Mesodermal cell (in vitro differentiated cells): ENCODE measurements around the gene PITRM1.

Source experiments
- H3K27ac ChIP-seq: 2 replicates; pipeline ENCODE4 v1.7.0; 2013; ENCODE audit warnings: mild to moderate bottlenecking, low read depth, low read length, moderate library complexity; ENCODE audit not compliant: severe bottlenecking
- H3K36me3 ChIP-seq: 2 replicates; pipeline ENCODE4 v1.7.1; 2013; ENCODE audit warnings: mild to moderate bottlenecking, low read length, moderate library complexity; ENCODE audit not compliant: control insufficient read depth, insufficient read depth
- H3K4me1 ChIP-seq: one replicate; pipeline ENCODE4 v1.7.1; 2013; ENCODE audit warnings: mild to moderate bottlenecking, low read length; ENCODE audit not compliant: insufficient read depth, control insufficient read depth, poor library complexity, severe bottlenecking
- H3K4me3 ChIP-seq: 2 replicates; pipeline ENCODE4 v1.7.0; 2013; ENCODE audit warnings: low read length, control low read depth, mild to moderate bottlenecking; ENCODE audit not compliant: insufficient read depth, poor library complexity, severe bottlenecking; ENCODE audit errors: extremely low read depth
- H3K9me3 ChIP-seq: 2 replicates; pipeline ENCODE4 v1.7.1; 2013; ENCODE audit warnings: mild to moderate bottlenecking, low read length, moderate library complexity; ENCODE audit not compliant: control insufficient read depth
- WGBS, 2 experiments: methylation state at CpG; one replicate each; pipeline ENCODE4 v1.1.5; 2013; ENCODE audit warnings: missing lambda C conversion rate in 2 of 2; ENCODE audit not compliant: insufficient coverage in 2 of 2; 5-methylcytosine and 5-hydroxymethylcytosine counted together

Gene PITRM1

GRCh38 chr10:3165196-3165595, 7.4 kb downstream of the PITRM1 start:
- Histone ChIP-seq H3K9me3 (no peaks in the 10 kb centered on the region), H3K27ac (no peak overlapping the region), H3K36me3 (peaks cover 89% of the 10 kb centered on the region), H3K4me1 (no peaks in the 10 kb centered on the region), H3K4me3 (no peak overlapping the region)
- 80 to 100% methylated on average over 1 to 2 of the region's 9 CpGs for WGBS, 2 experiments

GRCh38 chr10:3163879-3164278, 8.7 kb downstream of the PITRM1 start:
- Histone ChIP-seq H3K36me3 (peaks cover 89% of the 10 kb centered on the region), H3K27ac (no peak overlapping the region), H3K4me3 (no peak overlapping the region), H3K4me1 (no peaks in the 10 kb centered on the region), H3K9me3 (no peaks in the 10 kb centered on the region)
- 90 to 95% methylated on average over 4 of the region's 9 CpGs for WGBS, 2 experiments

GRCh38 chr10:3162533-3162932, 10.0 kb downstream of the PITRM1 start:
- Histone ChIP-seq H3K27ac (no peak overlapping the region), H3K4me1 (no peaks in the 10 kb centered on the region), H3K4me3 (no peak overlapping the region), H3K36me3 (peaks cover 90% of the 10 kb centered on the region), H3K9me3 (no peaks in the 10 kb centered on the region)
- WGBS, 2 experiments, result 90 to 97% methylated on average over 8 to 9 of the region's 9 CpGs

- H3K4me3 ChIP-seq, result no peak overlapping the region
- peaks cover 80% of the 10 kb centered on the region for H3K36me3 ChIP-seq
- H3K9me3 ChIP-seq, result no peaks in the 10 kb centered on the region
- H3K4me1 ChIP-seq, result no peaks in the 10 kb centered on the region
- no peak overlapping the region for H3K27ac ChIP-seq
- WGBS, 2 experiments, result 91 to 100% methylated on average over 4 to 5 of the region's 10 CpGs
Measured at GRCh38 chr10:3159152-3159551, 13.4 kb downstream of the PITRM1 start.

DNA sequence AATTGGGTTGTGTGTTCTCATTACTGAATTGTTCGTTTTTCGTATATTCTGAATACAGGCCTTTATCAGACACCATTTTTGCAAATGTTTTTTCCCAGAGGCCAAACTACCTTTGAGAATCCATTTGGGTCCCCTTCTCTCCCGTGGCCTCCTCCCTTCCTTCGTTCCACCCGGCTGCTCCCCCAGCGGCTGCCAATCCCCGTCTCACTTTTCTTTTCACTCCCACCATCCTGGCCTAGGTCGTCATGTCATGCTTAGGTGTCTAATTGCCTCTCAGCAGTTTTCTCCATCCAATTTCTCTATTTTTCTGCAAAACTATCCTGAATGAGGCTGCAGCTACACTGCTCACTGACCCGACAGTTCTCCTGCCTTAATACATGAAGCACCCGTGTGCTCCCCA, 17.9 kb downstream of the PITRM1 start:
- Histone ChIP-seq H3K4me1 (no peaks in the 10 kb centered on the region), H3K27ac (no peak overlapping the region), H3K4me3 (no peak overlapping the region), H3K9me3 (no peaks in the 10 kb centered on the region), H3K36me3 (peaks cover 82% of the 10 kb centered on the region)
- 90 to 95% methylated on average over 8 of the region's 10 CpGs for WGBS, 2 experiments

GRCh38 chr10:3152566-3152935, 20.0 kb downstream of the PITRM1 start:
- 86 to 87% methylated on average over 9 of the region's 9 CpGs for WGBS, 2 experiments
- H3K36me3 ChIP-seq, result peaks cover 82% of the 10 kb centered on the region
- H3K27ac ChIP-seq, result no peak overlapping the region
- no peak overlapping the region for H3K4me3 ChIP-seq
- H3K4me1 ChIP-seq, result no peaks in the 10 kb centered on the region
- H3K9me3 ChIP-seq, result no peaks in the 10 kb centered on the region

GRCh38 chr10:3151889-3152565, 20.6 kb downstream of the PITRM1 start:
- Histone ChIP-seq H3K4me1 (no peaks in the 10 kb centered on the region), H3K9me3 (no peaks in the 10 kb centered on the region), H3K4me3 (no peak overlapping the region), H3K36me3 (peaks cover 82% of the 10 kb centered on the region), H3K27ac (no peak overlapping the region)
- WGBS, 2 experiments, result 96 to 98% methylated on average over 10 to 11 of the region's 13 CpGs

DNA sequence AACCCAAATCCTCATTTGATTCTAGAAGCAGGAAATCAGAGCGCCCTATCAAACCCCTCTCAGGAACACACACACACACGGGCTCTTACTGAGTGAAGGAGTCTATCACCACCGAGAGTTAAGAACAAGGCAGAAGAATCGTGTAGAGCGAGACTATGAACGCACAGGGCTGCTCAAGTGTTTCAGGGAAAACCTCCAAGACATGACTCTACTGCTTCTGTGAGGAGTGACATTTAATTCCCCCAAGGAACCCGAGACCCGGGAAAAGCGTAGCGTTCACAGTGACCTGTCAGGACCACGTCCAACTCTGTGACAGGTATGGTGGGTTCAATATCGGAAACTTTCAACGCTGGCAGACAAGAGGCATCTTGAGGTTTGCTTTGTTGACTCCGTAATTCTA, 21.6 kb downstream of the PITRM1 start:
- WGBS, 2 experiments, result 92 to 96% methylated on average over 11 to 14 of the region's 14 CpGs

DNA sequence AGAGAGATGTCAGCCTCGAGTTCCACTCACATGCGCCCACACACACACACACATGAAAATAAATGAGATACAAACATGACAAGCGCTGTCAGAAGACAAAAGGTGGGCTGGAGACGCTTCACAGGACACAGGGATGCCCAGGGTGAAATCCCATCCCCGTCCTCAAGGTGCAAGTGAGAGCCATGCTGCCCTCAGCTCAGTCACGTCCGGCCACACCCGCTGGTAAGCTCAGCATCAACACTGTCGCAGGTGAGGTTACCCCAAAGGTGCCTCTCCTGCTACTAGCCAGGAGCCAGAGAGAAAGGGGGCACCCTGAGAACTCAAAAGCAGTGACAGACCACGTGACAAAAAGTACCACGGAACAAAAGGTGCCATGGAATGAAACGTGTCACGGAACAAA, 22.2 kb downstream of the PITRM1 start:
- WGBS, 2 experiments, result 89 to 96% methylated on average over 10 to 13 of the region's 13 CpGs
- Histone ChIP-seq H3K9me3 (no peaks in the 10 kb centered on the region), H3K36me3 (peaks cover 88% of the 10 kb centered on the region), H3K27ac (no peak overlapping the region), H3K4me3 (no peak overlapping the region), H3K4me1 (no peaks in the 10 kb centered on the region)

More for the DNA sequence above, 21.6 kb downstream of the PITRM1 start:
- H3K36me3 ChIP-seq, result peaks cover 86% of the 10 kb centered on the region
- no peaks in the 10 kb centered on the region for H3K9me3 ChIP-seq
- no peak overlapping the region for H3K27ac ChIP-seq
- H3K4me3 ChIP-seq, result no peak overlapping the region
- H3K4me1 ChIP-seq, result no peaks in the 10 kb centered on the region

DNA sequence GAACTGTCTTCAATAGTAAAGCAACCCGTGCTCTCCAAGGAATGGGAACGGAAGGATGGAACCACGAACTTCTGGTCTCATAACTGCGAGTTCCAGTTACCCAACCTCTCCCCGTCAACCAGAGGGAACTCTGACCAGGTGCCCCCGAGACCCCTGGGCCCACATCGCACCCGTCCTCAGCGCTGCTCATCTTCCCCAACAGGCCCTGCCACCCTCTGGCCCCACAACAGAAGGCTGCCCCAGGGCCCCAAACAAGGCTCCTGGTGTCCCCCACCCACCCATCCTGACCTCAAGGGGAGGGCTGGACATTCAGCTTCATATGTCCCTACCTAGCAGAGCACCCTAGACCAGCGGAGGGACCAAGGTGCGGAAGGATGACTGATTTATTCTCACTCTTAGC, 22.7 kb downstream of the PITRM1 start:
- Histone ChIP-seq H3K9me3 (no peaks in the 10 kb centered on the region), H3K4me3 (no peak overlapping the region), H3K36me3 (peaks cover 88% of the 10 kb centered on the region), H3K27ac (no peak overlapping the region), H3K4me1 (no peaks in the 10 kb centered on the region)
- 82 to 100% methylated on average over 1 to 6 of the region's 11 CpGs for WGBS, 2 experiments

- WGBS, 2 experiments, result 92 to 93% methylated on average over 4 to 6 of the region's 9 CpGs
Measured at GRCh38 chr10:3148994-3149393, 23.6 kb downstream of the PITRM1 start.

More at GRCh38 chr10:3148994-3149393, 23.6 kb downstream of the PITRM1 start:
- Histone ChIP-seq H3K9me3 (no peaks in the 10 kb centered on the region), H3K4me1 (no peaks in the 10 kb centered on the region), H3K36me3 (peaks cover 88% of the 10 kb centered on the region), H3K27ac (no peak overlapping the region), H3K4me3 (no peak overlapping the region)
